ENCODE measurements around the gene MYOF.

GRCh38 chr10:93471110-93471651, 11.0 kb downstream of the MYOF start:
- TF ChIP-seq, protein P1, sequence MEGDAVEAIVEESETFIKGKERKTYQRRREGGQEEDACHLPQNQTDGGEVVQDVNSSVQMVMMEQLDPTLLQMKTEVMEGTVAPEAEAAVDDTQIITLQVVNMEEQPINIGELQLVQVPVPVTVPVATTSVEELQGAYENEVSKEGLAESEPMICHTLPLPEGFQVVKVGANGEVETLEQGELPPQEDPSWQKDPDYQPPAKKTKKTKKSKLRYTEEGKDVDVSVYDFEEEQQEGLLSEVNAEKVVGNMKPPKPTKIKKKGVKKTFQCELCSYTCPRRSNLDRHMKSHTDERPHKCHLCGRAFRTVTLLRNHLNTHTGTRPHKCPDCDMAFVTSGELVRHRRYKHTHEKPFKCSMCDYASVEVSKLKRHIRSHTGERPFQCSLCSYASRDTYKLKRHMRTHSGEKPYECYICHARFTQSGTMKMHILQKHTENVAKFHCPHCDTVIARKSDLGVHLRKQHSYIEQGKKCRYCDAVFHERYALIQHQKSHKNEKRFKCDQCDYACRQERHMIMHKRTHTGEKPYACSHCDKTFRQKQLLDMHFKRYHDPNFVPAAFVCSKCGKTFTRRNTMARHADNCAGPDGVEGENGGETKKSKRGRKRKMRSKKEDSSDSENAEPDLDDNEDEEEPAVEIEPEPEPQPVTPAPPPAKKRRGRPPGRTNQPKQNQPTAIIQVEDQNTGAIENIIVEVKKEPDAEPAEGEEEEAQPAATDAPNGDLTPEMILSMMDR (IDR thresholded peaks at IDR 0.05): no peak
- TF ChIP-seq POLR2AphosphoS5 (IDR thresholded peaks at IDR 0.05) (peak in 1 of 3 donors; percentile 58), POLR2A (IDR thresholded peaks at IDR 0.05) (no peak), EP300 (IDR thresholded peaks at IDR 0.05) (no peak)

All from suprapubic skin (tissue), 4 donors.